Neural progenitor cell (in vitro differentiated cells): Measurements from ENCODE around the gene MRPL21. TPM values are rescaled to one million over a fixed set of nuclear protein-coding genes. Genes with fewer than 3 reads are reported as not detected.

Source experiments
- DNase-seq: peaks from one replicate; pipeline ENCODE4 v3.0.0-alpha.2; 2016; ENCODE audit warnings: low spot score
- H2AFZ ChIP-seq: fragments of 200-600 bp; sonication (generic); replicated peaks from 2 replicates; pipeline ENCODE4 v1.6.1; 2016; ENCODE audit warnings: antibody characterized with exemption
- H3F3A ChIP-seq: fragments of 200-600 bp; sonication (generic); 2 replicates; pipeline ENCODE4 v1.6.1; 2016; ENCODE audit warnings: antibody characterized with exemption, low read depth
- H3K27ac ChIP-seq: fragments of 200-600 bp; sonication (generic); 2 replicates; pipeline ENCODE4 v1.5.1; 2016; ENCODE audit warnings: mild to moderate bottlenecking
- H3K27me3 ChIP-seq: fragments of 200-600 bp; sonication (generic); 2 replicates; pipeline ENCODE4 v1.6.1; 2016; ENCODE audit warnings: mild to moderate bottlenecking, moderate library complexity
- H3K36me3 ChIP-seq: fragments of 200-600 bp; sonication (generic); 2 replicates; pipeline ENCODE4 v1.5.1; 2016
- H3K4me1 ChIP-seq: fragments of 200-600 bp; sonication (generic); 2 replicates; pipeline ENCODE4 v1.6.1; 2016; ENCODE audit warnings: mixed run types
- H3K4me2 ChIP-seq: fragments of 200-600 bp; sonication (generic); 2 replicates; pipeline ENCODE4 v1.6.1; 2016
- H3K4me3 ChIP-seq: fragments of 200-600 bp; sonication (generic); 2 replicates; pipeline ENCODE4 v1.5.1; 2016
- H3K79me2 ChIP-seq: fragments of 200-600 bp; sonication (generic); 2 replicates; pipeline ENCODE4 v1.6.1; 2016; ENCODE audit warnings: low read depth
- H3K9ac ChIP-seq: fragments of 200-600 bp; sonication (generic); 2 replicates; pipeline ENCODE4 v1.6.1; 2016
- H3K9me3 ChIP-seq: fragments of 200-600 bp; sonication (generic); 2 replicates; pipeline ENCODE4 v1.5.1; 2016; ENCODE audit warnings: low read depth
- H4K20me1 ChIP-seq: fragments of 200-600 bp; sonication (generic); 2 replicates; pipeline ENCODE4 v1.6.1; 2016; ENCODE audit warnings: low read depth
- H3K27ac Mint-ChIP-seq: 3 replicates; pipeline ENCODE4 v1.8.0; 2021; ENCODE audit warnings: mixed read lengths
- H3K27me3 Mint-ChIP-seq: 2 replicates; pipeline ENCODE4 v1.8.0; 2022; ENCODE audit warnings: low read depth, mild to moderate bottlenecking, inconsistent platforms, moderate library complexity, mixed read lengths; ENCODE audit not compliant: insufficient read depth
- H3K36me3 Mint-ChIP-seq: 3 replicates; pipeline ENCODE4 v1.8.0; 2021; ENCODE audit warnings: mixed read lengths
- H3K4me1 Mint-ChIP-seq: 3 replicates; pipeline ENCODE4 v1.8.0; 2021; ENCODE audit warnings: mixed read lengths
- H3K4me3 Mint-ChIP-seq: 3 replicates; pipeline ENCODE4 v1.8.0; 2021; ENCODE audit warnings: mild to moderate bottlenecking, moderate library complexity, mixed read lengths
- H3K9me3 Mint-ChIP-seq: 3 replicates; pipeline ENCODE4 v1.8.0; 2020; ENCODE audit warnings: mixed read lengths
- CTCF ChIP-seq: fragments of 200-600 bp; sonication (generic); IDR thresholded peaks from 2 replicates; pipeline ENCODE4 v1.5.1; 2017; ENCODE audit warnings: antibody characterized with exemption, mild to moderate bottlenecking
- EZH2 ChIP-seq: fragments of 200-600 bp; sonication (generic); IDR thresholded peaks from 2 replicates; pipeline ENCODE4 v1.6.1; 2017; ENCODE audit warnings: antibody characterized with exemption, mild to moderate bottlenecking, moderate library complexity
- EZH2phosphoT487 ChIP-seq: fragments of 200-600 bp; sonication (generic); IDR thresholded peaks from 2 replicates; pipeline ENCODE4 v1.6.1; 2017; ENCODE audit warnings: antibody characterized with exemption
- total RNA-seq: library from RNA; depleted of rRNA; stranded (reverse); fragments of >200 nt; gene quantifications from 2 replicates; pipeline ENCODE4 v1.2.3, GENCODE V29; 2015; ENCODE audit warnings: low replicate concordance

Gene MRPL21
- total RNA-seq, 1 donor from 2014 or later, result 32.3 TPM

GRCh38 chr11:68934666-68935065 lies 31.0 kb upstream of the MRPL21 start:
- Mint-ChIP-seq H3K27me3 (peaks cover 4% of the 10 kb centered on the region), H3K4me1 (no peaks in the 10 kb centered on the region), H3K36me3 (peaks cover 7% of the 10 kb centered on the region), H3K9me3 (no peaks in the 10 kb centered on the region), H3K4me3 (no peak overlapping the region), H3K27ac (no peak overlapping the region)
- Histone ChIP-seq H3K4me3 (no peak overlapping the region), H3K4me2 (no peak overlapping the region), H2AFZ (no peak overlapping the region), H3K27me3 (no peaks in the 10 kb centered on the region), H4K20me1 (no peaks in the 10 kb centered on the region), H3K79me2 (no peaks in the 10 kb centered on the region), H3K9me3 (no peaks in the 10 kb centered on the region), H3K9ac (no peak overlapping the region), H3K27ac (no peak overlapping the region), H3K4me1 (no peaks in the 10 kb centered on the region), H3K36me3 (no peaks in the 10 kb centered on the region), H3F3A (no peaks in the 10 kb centered on the region)
- DNase-seq, result no peak
- TF ChIP-seq CTCF (no peak), EZH2 (no peak), EZH2phosphoT487 (no peak)

- no peaks in the 10 kb centered on the region for H3K79me2 ChIP-seq
- H3K4me2 ChIP-seq, result no peak overlapping the region
- no peaks in the 10 kb centered on the region for H3K36me3 ChIP-seq
- H3F3A ChIP-seq, result no peaks in the 10 kb centered on the region
- no peak overlapping the region for H3K27ac ChIP-seq
- no peaks in the 10 kb centered on the region for H3K9me3 ChIP-seq
- H3K27me3 ChIP-seq, result no peaks in the 10 kb centered on the region
- H3K4me1 ChIP-seq, result no peaks in the 10 kb centered on the region
- no peak overlapping the region for H2AFZ ChIP-seq
- Mint-ChIP-seq H3K9me3 (no peaks in the 10 kb centered on the region), H3K36me3 (peaks cover 9% of the 10 kb centered on the region), H3K27me3 (peaks cover 4% of the 10 kb centered on the region), H3K27ac (no peak overlapping the region), H3K4me3 (no peak overlapping the region), H3K4me1 (no peaks in the 10 kb centered on the region)
- H3K4me3 ChIP-seq, result no peak overlapping the region
- TF ChIP-seq CTCF, result no peak
- no peak for TF ChIP-seq EZH2
- no peak for TF ChIP-seq EZH2phosphoT487
- H3K9ac ChIP-seq, result no peak overlapping the region
- H4K20me1 ChIP-seq, result no peaks in the 10 kb centered on the region
- no peak for DNase-seq
These were observed 30.7 kb upstream of the MRPL21 start for GRCh38 chr11:68934321-68934645.

- no peak overlapping the region for H2AFZ ChIP-seq
- no peaks in the 10 kb centered on the region for H3K27me3 ChIP-seq
- Mint-ChIP-seq H3K36me3 (peaks cover 10% of the 10 kb centered on the region), H3K27me3 (peaks cover 4% of the 10 kb centered on the region), H3K9me3 (no peaks in the 10 kb centered on the region), H3K4me3 (no peak overlapping the region), H3K4me1 (no peaks in the 10 kb centered on the region), H3K27ac (no peak overlapping the region)
- no peak overlapping the region for H3K9ac ChIP-seq
- DNase-seq, result peak; percentile 25
- H3F3A ChIP-seq, result no peaks in the 10 kb centered on the region
- H4K20me1 ChIP-seq, result no peaks in the 10 kb centered on the region
- H3K79me2 ChIP-seq, result no peaks in the 10 kb centered on the region
- H3K9me3 ChIP-seq, result no peaks in the 10 kb centered on the region
- no peak overlapping the region for H3K27ac ChIP-seq
- H3K4me1 ChIP-seq, result no peaks in the 10 kb centered on the region
- no peak overlapping the region for H3K4me2 ChIP-seq
- TF ChIP-seq EZH2phosphoT487 (no peak), CTCF (no peak), EZH2 (no peak)
- no peak overlapping the region for H3K4me3 ChIP-seq
- no peaks in the 10 kb centered on the region for H3K36me3 ChIP-seq
These were observed 30.1 kb upstream of the MRPL21 start for GRCh38 chr11:68933605-68934320.
